Activated CD4-positive, alpha-beta memory T cell treated with anti-CD3 and anti-CD28 coated beads, Interleukin-2, amount 10 ng/mL, durations not matched to agents 7 days and 5 days (primary cell): Measurements from ENCODE around the gene RBPJ. TPM values are rescaled to one million over a fixed set of nuclear protein-coding genes. Genes with fewer than 3 reads are reported as not detected.

Experiments
- CTCF ChIA-PET: fragments of 350-600 bp; sonication (Branson Sonifier 250); formaldehyde crosslinking; loops from one replicate; lab custom pipeline; 2021; ENCODE audit warnings: antibody characterized with exemption, inconsistent platforms; lab: Charles Lee
- POLR2A ChIA-PET: fragments of 350-600 bp; sonication (Branson Sonifier 250); formaldehyde crosslinking; loops from one replicate; lab custom pipeline; 2021; ENCODE audit warnings: antibody characterized with exemption; lab: Charles Lee
- DNase-seq: peaks from one replicate; pipeline ENCODE4 v3.0.0-alpha.2; 2020
- H3K27ac Mint-ChIP-seq: one replicate; pipeline ENCODE4 v1.8.0; 2021; ENCODE audit warnings: mild to moderate bottlenecking, mixed read lengths
- H3K27me3 Mint-ChIP-seq: one replicate; pipeline ENCODE4 v1.8.0; 2021; ENCODE audit warnings: mixed read lengths
- H3K36me3 Mint-ChIP-seq: one replicate; pipeline ENCODE4 v1.8.0; 2021; ENCODE audit warnings: low read depth, mixed read lengths
- H3K4me1 Mint-ChIP-seq: one replicate; pipeline ENCODE4 v1.8.0; 2021; ENCODE audit warnings: mixed read lengths
- H3K4me3 Mint-ChIP-seq: one replicate; pipeline ENCODE4 v1.8.0; 2021; ENCODE audit warnings: mild to moderate bottlenecking, mixed read lengths
- H3K9me3 Mint-ChIP-seq: one replicate; pipeline ENCODE4 v1.8.0; 2021; ENCODE audit warnings: mixed read lengths
- total RNA-seq, 2 experiments: library from RNA; stranded (reverse); gene quantifications; one replicate each; pipeline ENCODE4 v1.2.3, GENCODE V29; 2021

The RBPJ gene
- total RNA-seq, 2 experiments from 2014 or later = 137 to 144 TPM

GRCh38 chr4:26418107-26418506 lies 97.3 kb downstream of the RBPJ start:
- Mint-ChIP-seq H3K27me3 (no peaks in the 10 kb centered on the region), H3K36me3 (peaks cover 45% of the 10 kb centered on the region), H3K27ac (no peak overlapping the region), H3K4me3 (no peak overlapping the region), H3K4me1 (peaks cover 4% of the 10 kb centered on the region), H3K9me3 (no peaks in the 10 kb centered on the region)
- ChIA-PET POLR2A (no interaction called here), CTCF (no interaction called here)
- DNase-seq = no peak

- Mint-ChIP-seq H3K9me3 (no peaks in the 10 kb centered on the region), H3K4me3 (no peak overlapping the region), H3K4me1 (peaks cover 4% of the 10 kb centered on the region), H3K27ac (no peak overlapping the region), H3K36me3 (peaks cover 48% of the 10 kb centered on the region), H3K27me3 (no peaks in the 10 kb centered on the region)
- CTCF ChIA-PET = interaction anchor here (1.9 kb wide), 1 partner anchor 8 kb away, joined by 8 read pairs; no protein-coding TSS in a partner anchor
- no peak for DNase-seq
- POLR2A ChIA-PET = no interaction called here
These were observed 98.0 kb downstream of the RBPJ start for GRCh38 chr4:26418850-26419249.

- CTCF ChIA-PET = interaction anchor here (0.8 to 1.9 kb wide), 4 partner anchors 9 to 432 kb away, joined by 3 to 8 read pairs (median 3); no protein-coding TSS in a partner anchor
- H3K9me3 Mint-ChIP-seq = no peaks in the 10 kb centered on the region
- peaks cover 44% of the 10 kb centered on the region for H3K36me3 Mint-ChIP-seq
- H3K27me3 Mint-ChIP-seq = no peaks in the 10 kb centered on the region
- no peak overlapping the region for H3K4me3 Mint-ChIP-seq
- peaks cover 4% of the 10 kb centered on the region for H3K4me1 Mint-ChIP-seq
- H3K27ac Mint-ChIP-seq = no peak overlapping the region
- DNase-seq = no peak
- POLR2A ChIA-PET = no interaction called here
These were observed 99.6 kb downstream of the RBPJ start for GRCh38 chr4:26420438-26420837.

GRCh38 chr4:26420913-26421312 lies 100.1 kb downstream of the RBPJ start:
- POLR2A ChIA-PET = no interaction called here
- no peaks in the 10 kb centered on the region for H3K9me3 Mint-ChIP-seq
- H3K4me1 Mint-ChIP-seq = peaks cover 5% of the 10 kb centered on the region
- H3K27ac Mint-ChIP-seq = no peak overlapping the region
- DNase-seq = no peak
- CTCF ChIA-PET = interaction anchor here (0.8 to 1.9 kb wide), 3 partner anchors 10 to 98 kb away, joined by 3 to 8 read pairs (median 3); no protein-coding TSS in a partner anchor
- no peak overlapping the region for H3K4me3 Mint-ChIP-seq
- peaks cover 44% of the 10 kb centered on the region for H3K36me3 Mint-ChIP-seq
- H3K27me3 Mint-ChIP-seq = no peaks in the 10 kb centered on the region

- H3K27me3 Mint-ChIP-seq = no peaks in the 10 kb centered on the region
- ChIA-PET POLR2A (no interaction called here), CTCF (no interaction called here)
- H3K9me3 Mint-ChIP-seq = no peaks in the 10 kb centered on the region
- no peak overlapping the region for H3K27ac Mint-ChIP-seq
- peaks cover 41% of the 10 kb centered on the region for H3K36me3 Mint-ChIP-seq
- no peak for DNase-seq
- H3K4me1 Mint-ChIP-seq = peaks cover 17% of the 10 kb centered on the region
- H3K4me3 Mint-ChIP-seq = no peak overlapping the region
These were observed 103.3 kb downstream of the RBPJ start for GRCh38 chr4:26424153-26424552.

GRCh38 chr4:26424838-26425237 lies 104.0 kb downstream of the RBPJ start:
- no peak for DNase-seq
- H3K4me3 Mint-ChIP-seq = no peak overlapping the region
- H3K27me3 Mint-ChIP-seq = no peaks in the 10 kb centered on the region
- no peaks in the 10 kb centered on the region for H3K9me3 Mint-ChIP-seq
- ChIA-PET CTCF (interaction anchor here (0.9 to 1.0 kb wide), 2 partner anchors 9 to 437 kb away, joined by 3 to 5 read pairs; no protein-coding TSS in a partner anchor), POLR2A (no interaction called here)
- peaks cover 17% of the 10 kb centered on the region for H3K4me1 Mint-ChIP-seq
- H3K36me3 Mint-ChIP-seq = peaks cover 42% of the 10 kb centered on the region
- H3K27ac Mint-ChIP-seq = no peak overlapping the region

GRCh38 chr4:26425953-26426352 lies 105.1 kb downstream of the RBPJ start:
- Mint-ChIP-seq H3K36me3 (peaks cover 46% of the 10 kb centered on the region), H3K9me3 (no peaks in the 10 kb centered on the region), H3K27me3 (no peaks in the 10 kb centered on the region), H3K4me3 (no peak overlapping the region), H3K4me1 (peaks cover 16% of the 10 kb centered on the region), H3K27ac (no peak overlapping the region)
- ChIA-PET POLR2A (no interaction called here), CTCF (interaction anchor here (0.6 to 1.0 kb wide), 3 partner anchors 10 to 438 kb away, joined by 3 to 5 read pairs (median 3); no protein-coding TSS in a partner anchor)
- no peak for DNase-seq

- CTCF ChIA-PET = interaction anchor here (1.1 kb wide), 1 partner anchor 10 kb away, joined by 3 read pairs; no protein-coding TSS in a partner anchor
- H3K27ac Mint-ChIP-seq = no peak overlapping the region
- peaks cover 47% of the 10 kb centered on the region for H3K36me3 Mint-ChIP-seq
These were observed 106.1 kb downstream of the RBPJ start for GRCh38 chr4:26426892-26427291.

GRCh38 chr4:26429910-26430309 lies 109.1 kb downstream of the RBPJ start:
- H3K27ac Mint-ChIP-seq = no peak overlapping the region
- H3K4me1 Mint-ChIP-seq = peaks cover 14% of the 10 kb centered on the region

More at GRCh38 chr4:26426892-26427291, 106.1 kb downstream of the RBPJ start:
- H3K27me3 Mint-ChIP-seq = no peaks in the 10 kb centered on the region
- POLR2A ChIA-PET = no interaction called here
- no peak overlapping the region for H3K4me3 Mint-ChIP-seq
- H3K9me3 Mint-ChIP-seq = no peaks in the 10 kb centered on the region
- H3K4me1 Mint-ChIP-seq = peaks cover 15% of the 10 kb centered on the region
- no peak for DNase-seq

GRCh38 chr4:26431461-26432180 lies 110.8 kb downstream of the RBPJ start:
- H3K4me1 Mint-ChIP-seq = peaks cover 10% of the 10 kb centered on the region
- no peak overlapping the region for H3K27ac Mint-ChIP-seq
- ChIA-PET CTCF (interaction anchor here (0.6 to 1.0 kb wide), 2 partner anchors 54 to 578 kb away, joined by 3 read pairs; no protein-coding TSS in a partner anchor), POLR2A (no interaction called here)
- no peaks in the 10 kb centered on the region for H3K27me3 Mint-ChIP-seq
- H3K36me3 Mint-ChIP-seq = peaks cover 54% of the 10 kb centered on the region
- H3K9me3 Mint-ChIP-seq = no peaks in the 10 kb centered on the region
- no peak overlapping the region for H3K4me3 Mint-ChIP-seq
- DNase-seq = no peak

More at GRCh38 chr4:26429910-26430309, 109.1 kb downstream of the RBPJ start:
- DNase-seq = no peak
- Mint-ChIP-seq H3K36me3 (peaks cover 52% of the 10 kb centered on the region), H3K9me3 (no peaks in the 10 kb centered on the region), H3K27me3 (no peaks in the 10 kb centered on the region), H3K4me3 (no peak overlapping the region)
- ChIA-PET CTCF (no interaction called here), POLR2A (no interaction called here)

- Mint-ChIP-seq H3K36me3 (peaks cover 48% of the 10 kb centered on the region), H3K4me1 (peaks cover 4% of the 10 kb centered on the region), H3K9me3 (no peaks in the 10 kb centered on the region), H3K4me3 (no peak overlapping the region), H3K27me3 (no peaks in the 10 kb centered on the region), H3K27ac (no peak overlapping the region)
- ChIA-PET CTCF (interaction anchor here (0.6 kb wide), 1 partner anchor 104 kb away, joined by 3 read pairs; no protein-coding TSS in a partner anchor), POLR2A (no interaction called here)
- DNase-seq = no peak
These were observed 111.6 kb downstream of the RBPJ start for GRCh38 chr4:26432419-26432818.

GRCh38 chr4:26433556-26433955 lies 112.7 kb downstream of the RBPJ start:
- Mint-ChIP-seq H3K27ac (no peak overlapping the region), H3K4me3 (no peak overlapping the region), H3K4me1 (peaks cover 1% of the 10 kb centered on the region), H3K36me3 (peaks cover 51% of the 10 kb centered on the region), H3K9me3 (no peaks in the 10 kb centered on the region), H3K27me3 (no peaks in the 10 kb centered on the region)
- no peak for DNase-seq
- POLR2A ChIA-PET = no interaction called here
- CTCF ChIA-PET = no interaction called here

GRCh38 chr4:26434030-26434639 lies 113.3 kb downstream of the RBPJ start:
- Mint-ChIP-seq H3K4me1 (peaks cover 1% of the 10 kb centered on the region), H3K4me3 (no peak overlapping the region), H3K36me3 (peaks cover 51% of the 10 kb centered on the region), H3K27ac (no peak overlapping the region), H3K27me3 (no peaks in the 10 kb centered on the region), H3K9me3 (no peaks in the 10 kb centered on the region)
- ChIA-PET CTCF (no interaction called here), POLR2A (no interaction called here)
- no peak for DNase-seq
